ENCODE measurements around the gene PLIN1. TPM values are rescaled to one million over a fixed set of nuclear protein-coding genes. Genes with fewer than 3 reads are reported as not detected.

PLIN1 gene
- total RNA-seq, 1 donor from 2014 or later: 0.14 TPM

DNA sequence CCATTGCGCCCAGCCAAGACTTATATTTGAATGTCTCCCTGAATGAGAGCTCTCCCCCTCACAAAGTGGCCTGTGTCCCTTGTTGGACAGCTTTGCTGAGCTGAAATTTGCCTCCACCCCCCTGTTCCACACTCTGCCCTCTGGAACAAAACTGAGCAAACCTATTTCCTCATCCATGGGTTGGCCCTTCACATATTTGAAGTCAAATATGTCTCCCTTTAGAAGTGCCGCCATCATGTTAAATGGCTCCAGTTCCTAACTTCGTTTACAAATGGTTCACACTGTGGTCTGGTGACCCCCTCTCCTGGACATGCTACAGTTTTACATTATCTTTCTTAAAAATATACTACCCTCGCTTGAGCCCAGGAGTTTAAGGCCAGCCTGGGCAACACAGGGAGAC is 4.6 kb downstream of the PLIN1 start:
- H3K27me3 Mint-ChIP-seq (ENCODE audit: low read depth, unreplicated experiment): peaks cover 44% of the 10 kb centered on the region
- no peak overlapping the region for H3K27ac ChIP-seq (ENCODE audit: low read depth, low read length)
- no peak for TF ChIP-seq EZH2 (IDR thresholded peaks at IDR 0.05; ENCODE audit: insufficient read depth, low read length)
- TF ChIP-seq, protein P1, sequence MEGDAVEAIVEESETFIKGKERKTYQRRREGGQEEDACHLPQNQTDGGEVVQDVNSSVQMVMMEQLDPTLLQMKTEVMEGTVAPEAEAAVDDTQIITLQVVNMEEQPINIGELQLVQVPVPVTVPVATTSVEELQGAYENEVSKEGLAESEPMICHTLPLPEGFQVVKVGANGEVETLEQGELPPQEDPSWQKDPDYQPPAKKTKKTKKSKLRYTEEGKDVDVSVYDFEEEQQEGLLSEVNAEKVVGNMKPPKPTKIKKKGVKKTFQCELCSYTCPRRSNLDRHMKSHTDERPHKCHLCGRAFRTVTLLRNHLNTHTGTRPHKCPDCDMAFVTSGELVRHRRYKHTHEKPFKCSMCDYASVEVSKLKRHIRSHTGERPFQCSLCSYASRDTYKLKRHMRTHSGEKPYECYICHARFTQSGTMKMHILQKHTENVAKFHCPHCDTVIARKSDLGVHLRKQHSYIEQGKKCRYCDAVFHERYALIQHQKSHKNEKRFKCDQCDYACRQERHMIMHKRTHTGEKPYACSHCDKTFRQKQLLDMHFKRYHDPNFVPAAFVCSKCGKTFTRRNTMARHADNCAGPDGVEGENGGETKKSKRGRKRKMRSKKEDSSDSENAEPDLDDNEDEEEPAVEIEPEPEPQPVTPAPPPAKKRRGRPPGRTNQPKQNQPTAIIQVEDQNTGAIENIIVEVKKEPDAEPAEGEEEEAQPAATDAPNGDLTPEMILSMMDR (IDR thresholded peaks at IDR 0.05; ENCODE audit: insufficient read depth, low read depth, low read length): no peak
- H3K36me3 ChIP-seq (ENCODE audit: insufficient read depth, low read length): no peaks in the 10 kb centered on the region
- peaks cover 7% of the 10 kb centered on the region for H3K9me3 Mint-ChIP-seq (ENCODE audit: unreplicated experiment)
- FAIRE-seq (no peak), DNase-seq (ENCODE audit: low read depth) (no peak)
- H4K20me1 ChIP-seq (ENCODE audit: insufficient read depth, low read length): no peaks in the 10 kb centered on the region
- no peak overlapping the region for H2AFZ ChIP-seq (ENCODE audit: low read depth, low read length)
- no peak overlapping the region for H3K4me3 Mint-ChIP-seq (ENCODE audit: unreplicated experiment)
- no peaks in the 10 kb centered on the region for H3K9me3 ChIP-seq (ENCODE audit: insufficient read depth, low read depth, low read length)
- H3K27ac Mint-ChIP-seq (ENCODE audit: unreplicated experiment): no peak overlapping the region
- peaks cover 7% of the 10 kb centered on the region for H3K4me1 Mint-ChIP-seq (ENCODE audit: low read depth, unreplicated experiment)
- no peak overlapping the region for H3K4me3 ChIP-seq (ENCODE audit: insufficient read depth, low read depth, low read length)
- no peaks in the 10 kb centered on the region for H3K4me1 ChIP-seq (ENCODE audit: insufficient read depth, low read length)
- no peak overlapping the region for H3K4me2 ChIP-seq (ENCODE audit: low read length)
- H3K27me3 ChIP-seq (ENCODE audit: insufficient read depth, low read length): no peaks in the 10 kb centered on the region
- H3K79me2 ChIP-seq (ENCODE audit: insufficient read depth, low read length): no peaks in the 10 kb centered on the region
- H3K9ac ChIP-seq (ENCODE audit: low read length): no peak overlapping the region
- peaks cover 1% of the 10 kb centered on the region for H3K36me3 Mint-ChIP-seq (ENCODE audit: low read depth, unreplicated experiment)

DNA sequence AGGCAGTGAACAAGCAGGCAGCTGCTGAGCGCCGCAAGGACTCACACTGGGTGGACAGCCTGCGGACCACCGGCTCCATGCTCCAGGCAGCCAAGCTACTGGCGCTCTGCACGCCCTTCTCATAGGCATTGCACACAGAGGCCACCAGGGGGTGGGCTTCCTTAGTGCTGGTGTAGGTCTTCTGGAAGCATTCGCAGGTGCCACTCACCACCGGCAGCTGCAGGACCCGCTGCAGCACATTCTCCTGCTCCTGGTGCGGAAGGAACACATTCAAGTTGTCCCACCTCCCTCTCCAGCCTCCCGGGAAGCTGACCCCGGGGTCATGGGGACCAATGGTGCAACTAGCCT is 6.0 kb downstream of the PLIN1 start:
- no peaks in the 10 kb centered on the region for H3K9me3 ChIP-seq (ENCODE audit: insufficient read depth, low read depth, low read length)
- no peak for FAIRE-seq
- no peak overlapping the region for H3K4me3 ChIP-seq (ENCODE audit: insufficient read depth, low read depth, low read length)
- peaks cover 7% of the 10 kb centered on the region for H3K4me1 Mint-ChIP-seq (ENCODE audit: low read depth, unreplicated experiment)
- H3K4me3 Mint-ChIP-seq (ENCODE audit: unreplicated experiment): no peak overlapping the region
- no peak for TF ChIP-seq EZH2 (IDR thresholded peaks at IDR 0.05; ENCODE audit: insufficient read depth, low read length)
- TF ChIP-seq, protein P1 (IDR thresholded peaks at IDR 0.05; ENCODE audit: insufficient read depth, low read depth, low read length): peak; percentile 34
- no peaks in the 10 kb centered on the region for H3K4me1 ChIP-seq (ENCODE audit: insufficient read depth, low read length)
- H3K27me3 Mint-ChIP-seq (ENCODE audit: low read depth, unreplicated experiment): peaks cover 36% of the 10 kb centered on the region
- H3K27me3 ChIP-seq (ENCODE audit: insufficient read depth, low read length): no peaks in the 10 kb centered on the region
- peaks cover 7% of the 10 kb centered on the region for H3K9me3 Mint-ChIP-seq (ENCODE audit: unreplicated experiment)
- no peak overlapping the region for H3K9ac ChIP-seq (ENCODE audit: low read length)
- DNase-seq (ENCODE audit: low read depth): no peak
- H4K20me1 ChIP-seq (ENCODE audit: insufficient read depth, low read length): no peaks in the 10 kb centered on the region
- H3K27ac ChIP-seq (ENCODE audit: low read depth, low read length): no peak overlapping the region
- H2AFZ ChIP-seq (ENCODE audit: low read depth, low read length): no peak overlapping the region
- H3K36me3 ChIP-seq (ENCODE audit: insufficient read depth, low read length): no peaks in the 10 kb centered on the region
- no peaks in the 10 kb centered on the region for H3K79me2 ChIP-seq (ENCODE audit: insufficient read depth, low read length)
- H3K4me2 ChIP-seq (ENCODE audit: low read length): no peak overlapping the region
- H3K36me3 Mint-ChIP-seq (ENCODE audit: low read depth, unreplicated experiment): peaks cover 1% of the 10 kb centered on the region
- H3K27ac Mint-ChIP-seq (ENCODE audit: unreplicated experiment): no peak overlapping the region

DNA sequence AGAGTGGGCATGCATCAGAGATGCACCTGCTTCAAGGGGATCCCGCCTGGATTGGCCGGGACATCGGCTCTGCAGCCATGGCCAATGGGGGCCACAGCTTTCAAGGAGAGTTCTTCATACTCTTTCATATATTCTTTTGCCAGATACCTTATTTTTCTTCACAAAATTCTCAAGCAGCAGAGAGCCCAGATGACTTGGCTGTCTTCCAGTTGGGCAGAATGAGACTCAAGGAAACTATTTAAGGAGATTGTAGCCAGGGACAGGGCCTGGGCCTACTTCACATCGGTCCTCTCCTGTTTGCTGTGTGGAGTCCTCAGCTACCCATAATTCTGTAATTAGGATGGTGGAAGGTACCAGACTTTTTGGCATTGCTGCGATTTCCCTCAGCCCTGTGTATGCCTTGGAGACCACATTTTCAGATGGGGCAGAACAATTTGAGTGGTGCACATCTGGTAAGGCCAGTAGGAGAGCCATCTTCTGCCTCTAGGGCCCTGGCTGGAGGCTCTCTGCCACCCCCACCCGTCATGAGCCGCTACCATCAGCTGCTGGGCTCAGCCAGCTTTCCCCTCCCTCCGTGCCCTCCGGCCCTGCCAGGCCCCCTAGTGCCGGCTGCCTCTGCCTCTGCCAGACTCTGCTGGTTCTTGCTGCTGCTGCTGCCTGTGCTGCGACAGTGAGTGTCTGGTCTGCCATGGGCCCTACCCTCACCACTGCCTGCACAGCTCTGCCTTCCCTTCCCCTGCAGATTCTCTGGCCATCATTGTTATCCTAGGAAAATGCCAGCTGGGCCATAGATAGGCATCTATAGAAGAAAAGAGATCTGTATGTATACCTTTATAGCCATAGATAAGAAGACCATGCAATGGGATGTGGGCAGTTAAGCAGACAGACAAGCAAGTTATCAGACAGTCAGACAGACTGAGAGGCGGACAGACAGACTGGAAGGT is 6.7 kb downstream of the PLIN1 start:
- H4K20me1 ChIP-seq (ENCODE audit: insufficient read depth, low read length): no peaks in the 10 kb centered on the region
- Mint-ChIP-seq H3K9me3 (ENCODE audit: unreplicated experiment) (peaks cover 7% of the 10 kb centered on the region), H3K4me3 (ENCODE audit: unreplicated experiment) (no peak overlapping the region), H3K27ac (ENCODE audit: unreplicated experiment) (no peak overlapping the region), H3K27me3 (ENCODE audit: low read depth, unreplicated experiment) (peaks cover 35% of the 10 kb centered on the region), H3K36me3 (ENCODE audit: low read depth, unreplicated experiment) (peaks cover 1% of the 10 kb centered on the region), H3K4me1 (ENCODE audit: low read depth, unreplicated experiment) (peaks cover 7% of the 10 kb centered on the region)
- H3K9ac ChIP-seq (ENCODE audit: low read length): no peak overlapping the region
- no peak overlapping the region for H2AFZ ChIP-seq (ENCODE audit: low read depth, low read length)
- H3K36me3 ChIP-seq (ENCODE audit: insufficient read depth, low read length): no peaks in the 10 kb centered on the region
- DNase-seq (ENCODE audit: low read depth) (peak; percentile 25), FAIRE-seq (no peak)
- peaks cover under 1% of the 10 kb centered on the region for H3K27me3 ChIP-seq (ENCODE audit: insufficient read depth, low read length)
- H3K27ac ChIP-seq (ENCODE audit: low read depth, low read length): no peak overlapping the region
- H3K4me2 ChIP-seq (ENCODE audit: low read length): no peak overlapping the region
- no peak overlapping the region for H3K4me3 ChIP-seq (ENCODE audit: insufficient read depth, low read depth, low read length)
- H3K4me1 ChIP-seq (ENCODE audit: insufficient read depth, low read length): no peaks in the 10 kb centered on the region
- H3K79me2 ChIP-seq (ENCODE audit: insufficient read depth, low read length): no peaks in the 10 kb centered on the region
- TF ChIP-seq, protein P1 (IDR thresholded peaks at IDR 0.05; ENCODE audit: insufficient read depth, low read depth, low read length): no peak
- no peak for TF ChIP-seq EZH2 (IDR thresholded peaks at IDR 0.05; ENCODE audit: insufficient read depth, low read length)
- no peaks in the 10 kb centered on the region for H3K9me3 ChIP-seq (ENCODE audit: insufficient read depth, low read depth, low read length)
